Neural progenitor cell (in vitro differentiated cells): Measurements from ENCODE around the gene SLC25A29. TPM values are rescaled to one million over a fixed set of nuclear protein-coding genes. Genes with fewer than 3 reads are reported as not detected.

Experiments used
- DNase-seq: peaks from one replicate; pipeline ENCODE4 v3.0.0-alpha.2; 2016; ENCODE audit warnings: low spot score
- H2AFZ ChIP-seq: fragments of 200-600 bp; sonication (generic); replicated peaks from 2 replicates; pipeline ENCODE4 v1.6.1; 2016; ENCODE audit warnings: antibody characterized with exemption
- H3F3A ChIP-seq: fragments of 200-600 bp; sonication (generic); 2 replicates; pipeline ENCODE4 v1.6.1; 2016; ENCODE audit warnings: antibody characterized with exemption, low read depth
- H3K27ac ChIP-seq: fragments of 200-600 bp; sonication (generic); 2 replicates; pipeline ENCODE4 v1.5.1; 2016; ENCODE audit warnings: mild to moderate bottlenecking
- H3K27me3 ChIP-seq: fragments of 200-600 bp; sonication (generic); 2 replicates; pipeline ENCODE4 v1.6.1; 2016; ENCODE audit warnings: mild to moderate bottlenecking, moderate library complexity
- H3K36me3 ChIP-seq: fragments of 200-600 bp; sonication (generic); 2 replicates; pipeline ENCODE4 v1.5.1; 2016
- H3K4me1 ChIP-seq: fragments of 200-600 bp; sonication (generic); 2 replicates; pipeline ENCODE4 v1.6.1; 2016; ENCODE audit warnings: mixed run types
- H3K4me2 ChIP-seq: fragments of 200-600 bp; sonication (generic); 2 replicates; pipeline ENCODE4 v1.6.1; 2016
- H3K4me3 ChIP-seq: fragments of 200-600 bp; sonication (generic); 2 replicates; pipeline ENCODE4 v1.5.1; 2016
- H3K79me2 ChIP-seq: fragments of 200-600 bp; sonication (generic); 2 replicates; pipeline ENCODE4 v1.6.1; 2016; ENCODE audit warnings: low read depth
- H3K9ac ChIP-seq: fragments of 200-600 bp; sonication (generic); 2 replicates; pipeline ENCODE4 v1.6.1; 2016
- H3K9me3 ChIP-seq: fragments of 200-600 bp; sonication (generic); 2 replicates; pipeline ENCODE4 v1.5.1; 2016; ENCODE audit warnings: low read depth
- H4K20me1 ChIP-seq: fragments of 200-600 bp; sonication (generic); 2 replicates; pipeline ENCODE4 v1.6.1; 2016; ENCODE audit warnings: low read depth
- H3K27ac Mint-ChIP-seq: 3 replicates; pipeline ENCODE4 v1.8.0; 2021; ENCODE audit warnings: mixed read lengths
- H3K27me3 Mint-ChIP-seq: 2 replicates; pipeline ENCODE4 v1.8.0; 2022; ENCODE audit warnings: low read depth, mild to moderate bottlenecking, inconsistent platforms, moderate library complexity, mixed read lengths; ENCODE audit not compliant: insufficient read depth
- H3K36me3 Mint-ChIP-seq: 3 replicates; pipeline ENCODE4 v1.8.0; 2021; ENCODE audit warnings: mixed read lengths
- H3K4me1 Mint-ChIP-seq: 3 replicates; pipeline ENCODE4 v1.8.0; 2021; ENCODE audit warnings: mixed read lengths
- H3K4me3 Mint-ChIP-seq: 3 replicates; pipeline ENCODE4 v1.8.0; 2021; ENCODE audit warnings: mild to moderate bottlenecking, moderate library complexity, mixed read lengths
- H3K9me3 Mint-ChIP-seq: 3 replicates; pipeline ENCODE4 v1.8.0; 2020; ENCODE audit warnings: mixed read lengths
- EZH2 ChIP-seq: fragments of 200-600 bp; sonication (generic); IDR thresholded peaks from 2 replicates; pipeline ENCODE4 v1.6.1; 2017; ENCODE audit warnings: antibody characterized with exemption, mild to moderate bottlenecking, moderate library complexity
- EZH2phosphoT487 ChIP-seq: fragments of 200-600 bp; sonication (generic); IDR thresholded peaks from 2 replicates; pipeline ENCODE4 v1.6.1; 2017; ENCODE audit warnings: antibody characterized with exemption
- total RNA-seq: library from RNA; depleted of rRNA; stranded (reverse); fragments of >200 nt; gene quantifications from 2 replicates; pipeline ENCODE4 v1.2.3, GENCODE V29; 2015; ENCODE audit warnings: low replicate concordance
- TF ChIP-seq, protein P1 (sequence below): fragments of 200-600 bp; sonication (generic); IDR thresholded peaks from 2 replicates; pipeline ENCODE4 v1.5.1; 2017; ENCODE audit warnings: antibody characterized with exemption, mild to moderate bottlenecking

SLC25A29 gene
- total RNA-seq, 1 donor from 2014 or later: 103 TPM

DNA sequence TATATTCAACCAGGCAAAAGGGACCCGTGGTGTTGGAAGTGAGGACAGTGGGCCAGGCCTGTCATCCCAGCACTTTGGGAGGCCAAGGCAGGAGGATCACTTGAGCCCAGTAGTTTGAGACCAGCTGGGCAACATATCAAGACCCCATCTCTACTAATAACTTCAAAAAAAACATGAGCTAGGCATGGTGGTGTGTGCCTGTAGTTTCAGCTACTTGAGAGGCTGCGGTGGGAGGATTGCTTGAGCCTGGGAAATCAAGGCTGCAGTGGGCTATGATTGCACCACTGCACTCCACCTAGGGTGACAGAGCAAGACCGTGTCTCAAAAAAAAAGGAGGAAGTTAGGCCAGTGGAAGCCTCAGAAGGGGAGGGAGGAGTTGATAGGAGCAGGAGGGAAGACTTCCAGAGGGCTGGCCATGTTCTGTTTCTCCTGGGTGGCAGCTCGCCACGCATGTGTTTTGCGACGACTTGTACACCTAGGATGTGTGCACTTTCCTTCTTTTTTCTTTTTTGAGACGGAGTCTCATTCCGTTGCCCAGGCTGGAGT, 10.1 kb downstream of the SLC25A29 start:
- no peaks in the 10 kb centered on the region for H3F3A ChIP-seq
- no peaks in the 10 kb centered on the region for H3K27me3 ChIP-seq
- no peak overlapping the region for H3K9ac ChIP-seq
- H3K27ac ChIP-seq: no peak overlapping the region
- H3K4me1 ChIP-seq: no peaks in the 10 kb centered on the region
- H3K4me3 ChIP-seq: no peak overlapping the region
- peaks cover 5% of the 10 kb centered on the region for H3K4me1 Mint-ChIP-seq
- H3K79me2 ChIP-seq: peaks cover 63% of the 10 kb centered on the region
- H3K27me3 Mint-ChIP-seq: no peaks in the 10 kb centered on the region
- no peaks in the 10 kb centered on the region for H3K9me3 Mint-ChIP-seq
- peaks cover 95% of the 10 kb centered on the region for H4K20me1 ChIP-seq
- peak overlapping the region; percentile 61 for H3K27ac Mint-ChIP-seq
- no peak overlapping the region for H3K4me2 ChIP-seq
- peaks cover 18% of the 10 kb centered on the region for H3K36me3 Mint-ChIP-seq
- TF ChIP-seq EZH2 (no peak), EZH2phosphoT487 (no peak)
- TF ChIP-seq, protein P1, sequence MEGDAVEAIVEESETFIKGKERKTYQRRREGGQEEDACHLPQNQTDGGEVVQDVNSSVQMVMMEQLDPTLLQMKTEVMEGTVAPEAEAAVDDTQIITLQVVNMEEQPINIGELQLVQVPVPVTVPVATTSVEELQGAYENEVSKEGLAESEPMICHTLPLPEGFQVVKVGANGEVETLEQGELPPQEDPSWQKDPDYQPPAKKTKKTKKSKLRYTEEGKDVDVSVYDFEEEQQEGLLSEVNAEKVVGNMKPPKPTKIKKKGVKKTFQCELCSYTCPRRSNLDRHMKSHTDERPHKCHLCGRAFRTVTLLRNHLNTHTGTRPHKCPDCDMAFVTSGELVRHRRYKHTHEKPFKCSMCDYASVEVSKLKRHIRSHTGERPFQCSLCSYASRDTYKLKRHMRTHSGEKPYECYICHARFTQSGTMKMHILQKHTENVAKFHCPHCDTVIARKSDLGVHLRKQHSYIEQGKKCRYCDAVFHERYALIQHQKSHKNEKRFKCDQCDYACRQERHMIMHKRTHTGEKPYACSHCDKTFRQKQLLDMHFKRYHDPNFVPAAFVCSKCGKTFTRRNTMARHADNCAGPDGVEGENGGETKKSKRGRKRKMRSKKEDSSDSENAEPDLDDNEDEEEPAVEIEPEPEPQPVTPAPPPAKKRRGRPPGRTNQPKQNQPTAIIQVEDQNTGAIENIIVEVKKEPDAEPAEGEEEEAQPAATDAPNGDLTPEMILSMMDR: no peak
- no peaks in the 10 kb centered on the region for H3K9me3 ChIP-seq
- no peaks in the 10 kb centered on the region for H3K36me3 ChIP-seq
- H3K4me3 Mint-ChIP-seq: no peak overlapping the region
- DNase-seq: no peak
- H2AFZ ChIP-seq: no peak overlapping the region

DNA sequence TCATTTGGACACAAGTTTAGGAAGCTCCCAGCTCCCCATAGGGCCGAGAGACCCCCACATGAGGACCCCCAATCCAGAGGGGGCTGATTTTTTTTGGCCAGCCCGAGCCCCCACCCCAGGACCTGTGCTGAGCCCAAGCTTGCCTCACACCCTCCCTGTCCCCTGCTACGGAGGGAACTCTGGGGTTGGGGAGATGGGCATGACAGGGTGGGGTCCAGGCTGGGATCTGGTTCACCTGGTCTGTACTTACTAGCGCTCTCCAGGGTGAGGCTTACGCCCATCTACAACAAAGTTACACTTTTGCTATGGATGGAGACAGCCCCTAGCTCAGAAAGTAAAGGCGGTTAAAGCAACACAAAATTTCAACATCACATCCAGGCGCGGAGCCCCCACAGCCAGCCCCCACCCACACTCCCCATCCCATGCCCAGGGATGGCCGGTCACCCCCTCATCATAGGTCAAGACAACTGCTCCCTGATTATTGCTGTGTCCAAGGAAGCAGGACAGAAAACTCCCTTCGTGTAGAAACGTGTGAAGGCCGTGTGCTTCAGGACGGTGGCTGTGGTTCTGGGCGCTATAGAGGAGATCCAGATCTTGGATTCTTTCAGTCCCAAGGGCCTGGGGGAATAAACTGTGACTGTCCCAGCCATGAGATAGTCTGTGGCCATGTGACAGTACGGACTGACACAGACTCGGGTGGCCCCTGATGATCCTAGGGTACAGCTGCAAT, 10.7 kb downstream of the SLC25A29 start:
- Mint-ChIP-seq H3K4me3 (no peak overlapping the region), H3K4me1 (peaks cover 9% of the 10 kb centered on the region), H3K27me3 (peaks cover 2% of the 10 kb centered on the region), H3K27ac (no peak overlapping the region), H3K9me3 (no peaks in the 10 kb centered on the region), H3K36me3 (peaks cover 18% of the 10 kb centered on the region)
- no peak overlapping the region for H3K27ac ChIP-seq
- H3K79me2 ChIP-seq: peaks cover 57% of the 10 kb centered on the region
- no peaks in the 10 kb centered on the region for H3F3A ChIP-seq
- no peaks in the 10 kb centered on the region for H3K4me1 ChIP-seq
- no peaks in the 10 kb centered on the region for H3K36me3 ChIP-seq
- no peak overlapping the region for H3K4me3 ChIP-seq
- H4K20me1 ChIP-seq: peaks cover 95% of the 10 kb centered on the region
- no peak for DNase-seq
- H3K27me3 ChIP-seq: no peaks in the 10 kb centered on the region
- H3K9me3 ChIP-seq: no peaks in the 10 kb centered on the region
- TF ChIP-seq EZH2phosphoT487: no peak
- TF ChIP-seq EZH2: no peak
- TF ChIP-seq, protein P1: no peak
- H3K4me2 ChIP-seq: no peak overlapping the region
- no peak overlapping the region for H2AFZ ChIP-seq
- no peak overlapping the region for H3K9ac ChIP-seq

DNA sequence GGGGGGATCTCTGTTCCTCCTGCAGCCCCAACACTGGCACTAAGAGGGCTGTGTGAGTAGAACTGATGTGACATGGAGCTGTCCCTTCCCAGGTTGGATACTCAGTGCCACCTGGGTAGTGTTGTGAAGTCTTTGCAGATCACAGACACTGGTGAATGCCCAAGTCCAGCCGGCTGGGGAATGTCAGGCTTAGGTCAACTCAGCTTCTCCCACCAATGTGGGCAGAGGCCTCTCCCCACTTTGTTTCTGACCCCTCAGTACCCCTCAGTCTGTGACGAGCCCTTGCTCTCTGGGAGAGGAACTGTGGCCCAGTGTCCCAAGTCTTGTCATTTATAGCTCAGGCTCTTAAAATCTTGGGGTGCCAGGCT, 11.3 kb downstream of the SLC25A29 start:
- Histone ChIP-seq H3F3A (peaks cover 3% of the 10 kb centered on the region), H3K79me2 (peaks cover 51% of the 10 kb centered on the region), H3K27me3 (no peaks in the 10 kb centered on the region), H3K9me3 (no peaks in the 10 kb centered on the region), H3K4me2 (no peak overlapping the region), H3K9ac (no peak overlapping the region), H4K20me1 (peaks cover 95% of the 10 kb centered on the region), H3K36me3 (no peaks in the 10 kb centered on the region), H2AFZ (no peak overlapping the region), H3K4me1 (no peaks in the 10 kb centered on the region), H3K4me3 (no peak overlapping the region), H3K27ac (no peak overlapping the region)
- no peak for DNase-seq
- no peak overlapping the region for H3K4me3 Mint-ChIP-seq
- peaks cover 9% of the 10 kb centered on the region for H3K4me1 Mint-ChIP-seq
- H3K27ac Mint-ChIP-seq: no peak overlapping the region
- H3K36me3 Mint-ChIP-seq: peaks cover 18% of the 10 kb centered on the region
- H3K27me3 Mint-ChIP-seq: peaks cover 2% of the 10 kb centered on the region
- no peaks in the 10 kb centered on the region for H3K9me3 Mint-ChIP-seq
- TF ChIP-seq EZH2phosphoT487 (no peak), EZH2 (no peak)
- TF ChIP-seq, protein P1: no peak
